NAMALWA (cell line): Measurements from ENCODE around the gene KCNH1.

Experiments used
- DNase-seq: peaks from one replicate; pipeline ENCODE4 v3.0.0-alpha.2; 2015; ENCODE audit warnings: low spot score

The KCNH1 gene

GRCh38 chr1:210711825-210712612 is 421.9 kb downstream of the KCNH1 start:
- no peak for DNase-seq

GRCh38 chr1:210709701-210710100 is 424.2 kb downstream of the KCNH1 start:
- DNase-seq: no peak

- no peak for DNase-seq
Measured at GRCh38 chr1:210707300-210708240, 426.4 kb downstream of the KCNH1 start.

GRCh38 chr1:210706246-210706645 is 427.7 kb downstream of the KCNH1 start:
- DNase-seq: no peak

GRCh38 chr1:210705086-210705485 is 428.9 kb downstream of the KCNH1 start:
- no peak for DNase-seq

- no peak for DNase-seq
Measured at GRCh38 chr1:210703593-210703992, 430.4 kb downstream of the KCNH1 start.

- DNase-seq: no peak
Measured at GRCh38 chr1:210702506-210702905, 431.4 kb downstream of the KCNH1 start.

GRCh38 chr1:210700511-210700910 is 433.4 kb downstream of the KCNH1 start:
- DNase-seq: no peak

- DNase-seq: no peak
Measured at GRCh38 chr1:210700083-210700482, 433.9 kb downstream of the KCNH1 start.

- DNase-seq: no peak
Measured at GRCh38 chr1:210698661-210699060, 435.3 kb downstream of the KCNH1 start.

- DNase-seq: no peak
Measured at GRCh38 chr1:210697185-210697584, 436.8 kb downstream of the KCNH1 start.

GRCh38 chr1:210696709-210697108 is 437.2 kb downstream of the KCNH1 start:
- DNase-seq: no peak

- DNase-seq: no peak
Measured at GRCh38 chr1:210695026-210695425, 438.9 kb downstream of the KCNH1 start.

GRCh38 chr1:210692796-210693195 is 441.2 kb downstream of the KCNH1 start:
- no peak for DNase-seq

- DNase-seq: no peak
Measured at GRCh38 chr1:210691039-210691610, 442.8 kb downstream of the KCNH1 start.

- no peak for DNase-seq
Measured at GRCh38 chr1:210690236-210690635, 443.7 kb downstream of the KCNH1 start.

GRCh38 chr1:210689826-210690225 is 444.1 kb downstream of the KCNH1 start:
- no peak for DNase-seq

- DNase-seq: no peak
Measured at GRCh38 chr1:210688512-210689234, 445.3 kb downstream of the KCNH1 start.

GRCh38 chr1:210687582-210688279 is 446.2 kb downstream of the KCNH1 start:
- no peak for DNase-seq

- DNase-seq: no peak
Measured at GRCh38 chr1:210686841-210687240, 447.1 kb downstream of the KCNH1 start.

- no peak for DNase-seq
Measured at GRCh38 chr1:210685295-210685650, 448.7 kb downstream of the KCNH1 start.
